HG03097 (cell line): Measurements from ENCODE around the gene BRINP3.
"Not testable (repeated sequence)": the region's sequence is repeated elsewhere in the genome, so short reads cannot be mapped to it uniquely, and the experiment has no call there.

Experiments
- ATAC-seq: cut with Tn5 transposase; IDR thresholded peaks from one replicate; pipeline ENCODE4 v1.9.1; 2021; ENCODE audit not compliant: unreplicated experiment, low FRiP score

The BRINP3 gene

DNA sequence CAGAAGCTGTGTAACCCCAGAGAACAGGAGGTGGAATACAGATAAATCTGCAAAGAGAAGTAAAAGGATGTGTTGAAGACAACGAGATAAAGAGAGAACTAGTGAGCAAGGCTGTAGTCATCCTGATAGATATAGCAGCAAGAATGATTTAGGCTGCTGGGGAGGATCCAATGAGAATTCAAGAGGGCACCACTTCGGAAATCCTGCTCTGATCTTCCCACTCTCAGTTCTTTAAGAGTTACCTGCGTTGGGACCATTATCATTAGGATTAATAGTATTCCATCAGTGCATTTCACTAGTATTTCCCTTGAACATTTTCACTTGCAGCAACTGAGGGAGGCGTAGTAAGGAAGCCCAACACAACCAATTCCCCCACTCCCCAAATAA lies at the start of gene BRINP3:
Gene BRINP3 (minus strand): TSS at position 103 of the 387 bp plus-strand sequence.
- no peak for ATAC-seq

DNA sequence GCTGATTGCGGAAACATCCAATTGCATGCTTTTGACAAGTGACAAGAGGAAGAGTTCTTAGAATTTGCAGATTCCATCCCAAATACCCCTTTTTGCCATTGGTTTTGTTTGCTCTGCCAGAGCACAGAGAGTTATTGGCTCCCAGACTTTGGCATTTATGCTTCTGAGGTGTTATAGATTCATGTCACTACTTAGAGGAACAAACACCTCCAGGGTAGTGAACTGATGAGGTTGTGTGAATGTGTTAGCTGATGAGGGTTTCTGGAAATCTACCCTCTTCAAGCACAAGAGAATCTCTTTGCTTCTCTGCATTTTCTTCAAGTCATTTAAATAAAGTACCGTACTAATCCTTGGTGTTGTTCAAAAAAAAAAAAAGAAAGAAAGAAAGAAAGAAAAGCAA lies 33.9 kb upstream of the BRINP3 start:
- ATAC-seq = no peak

- ATAC-seq = no peak
Measured at GRCh38 chr1:190507357-190507756, 29.7 kb upstream of the BRINP3 start.

GRCh38 chr1:190504539-190504938 lies 26.9 kb upstream of the BRINP3 start:
- ATAC-seq = not testable (repeated sequence)

GRCh38 chr1:190497565-190497964 lies 19.9 kb upstream of the BRINP3 start:
- ATAC-seq = no peak

GRCh38 chr1:190494451-190494850 lies 16.8 kb upstream of the BRINP3 start:
- no peak for ATAC-seq

DNA sequence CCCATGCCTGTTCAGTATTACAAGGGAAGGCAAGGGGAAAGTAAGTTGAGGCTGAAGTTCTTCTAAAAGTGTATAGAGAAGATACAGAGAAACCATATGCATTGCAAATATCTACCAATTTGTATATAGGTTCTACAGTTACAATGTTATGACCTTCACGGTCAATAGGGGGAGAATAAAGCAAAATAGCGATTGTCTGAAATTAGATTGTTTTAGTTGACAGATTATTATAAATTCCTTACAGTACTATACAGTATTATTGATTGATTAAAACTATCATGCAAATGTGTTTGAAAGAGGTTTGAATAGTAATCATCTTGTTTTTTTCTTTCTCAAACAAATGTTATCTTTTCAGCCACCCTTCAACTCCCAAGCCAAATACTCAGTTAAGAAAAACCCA lies 13.7 kb upstream of the BRINP3 start:
- no peak for ATAC-seq

DNA sequence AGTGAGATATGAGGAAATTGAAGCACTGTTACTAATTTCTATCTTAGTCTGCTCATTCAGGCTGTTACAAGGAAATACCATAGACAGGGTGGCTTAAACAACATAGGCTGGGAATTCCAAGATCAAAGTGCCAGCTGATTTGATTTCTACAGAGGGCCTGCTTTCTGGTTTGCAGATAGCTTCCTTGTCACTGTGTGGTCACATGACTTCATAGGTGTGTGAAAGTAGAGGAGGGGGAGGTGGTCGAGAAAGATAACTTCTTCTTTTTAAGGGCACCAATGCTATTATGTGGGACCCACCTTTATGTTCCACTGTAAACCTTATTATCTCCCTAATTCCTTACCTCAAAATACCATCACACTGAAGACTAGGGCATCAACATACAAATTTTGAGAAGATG lies 6.4 kb upstream of the BRINP3 start:
- no peak for ATAC-seq

DNA sequence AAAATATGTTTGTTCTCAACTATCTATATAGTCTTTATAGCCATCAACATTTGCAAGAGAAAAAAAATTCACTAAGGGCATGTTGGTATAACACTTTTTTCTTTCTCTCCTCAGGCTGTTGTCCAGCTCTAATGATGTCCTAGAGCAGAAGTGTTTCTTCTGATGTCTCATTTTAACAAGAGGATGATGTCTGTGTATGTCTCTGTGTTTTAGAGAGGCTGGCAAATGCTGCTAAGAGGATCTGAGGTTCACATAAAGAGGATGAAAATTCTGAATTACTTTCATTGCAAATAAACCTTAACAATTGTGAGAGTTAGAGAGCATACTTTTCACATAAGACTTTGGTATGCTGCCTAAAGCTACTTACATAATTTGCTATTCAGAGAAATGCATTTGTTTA lies 2.6 kb upstream of the BRINP3 start:
- no peak for ATAC-seq

DNA sequence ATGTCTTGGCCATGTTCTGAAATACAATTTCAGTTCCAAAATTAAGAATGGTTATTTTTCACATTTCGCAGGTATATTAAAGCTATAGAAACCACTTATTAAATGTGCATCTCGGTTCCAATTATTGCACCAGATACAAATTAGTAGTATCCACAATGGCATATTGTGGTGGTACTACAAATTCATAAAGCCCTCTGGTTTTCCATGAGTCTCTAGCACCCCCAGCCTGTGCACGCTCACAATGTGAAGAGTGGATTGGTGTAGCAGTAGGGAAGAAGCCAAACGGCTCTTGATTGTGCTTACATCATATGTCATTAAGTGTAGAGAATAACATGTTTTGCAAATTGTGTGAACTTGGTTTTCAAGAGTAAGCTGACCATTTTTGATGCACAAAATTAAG lies 1.9 kb upstream of the BRINP3 start:
- no peak for ATAC-seq

DNA sequence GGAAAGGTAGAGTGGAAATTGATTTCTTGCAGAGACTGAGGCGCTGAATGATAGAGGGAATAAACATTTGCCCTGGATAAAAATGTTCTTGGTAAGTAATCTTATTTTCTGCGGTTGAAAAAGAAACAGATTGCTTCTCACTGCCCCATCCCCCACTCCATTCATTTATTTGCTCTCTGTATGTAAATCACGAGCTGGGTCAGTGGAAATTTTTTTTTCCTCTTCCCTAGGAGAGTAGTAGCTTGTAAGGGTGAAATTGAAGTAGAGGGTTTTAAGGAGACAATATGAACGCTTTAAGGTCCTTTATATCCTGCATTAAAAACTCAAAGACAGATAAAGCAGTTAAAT lies 1.4 kb upstream of the BRINP3 start:
- no peak for ATAC-seq

- no peak for ATAC-seq
Measured at GRCh38 chr1:190478149-190479049, 735 bp upstream of the BRINP3 start.

DNA sequence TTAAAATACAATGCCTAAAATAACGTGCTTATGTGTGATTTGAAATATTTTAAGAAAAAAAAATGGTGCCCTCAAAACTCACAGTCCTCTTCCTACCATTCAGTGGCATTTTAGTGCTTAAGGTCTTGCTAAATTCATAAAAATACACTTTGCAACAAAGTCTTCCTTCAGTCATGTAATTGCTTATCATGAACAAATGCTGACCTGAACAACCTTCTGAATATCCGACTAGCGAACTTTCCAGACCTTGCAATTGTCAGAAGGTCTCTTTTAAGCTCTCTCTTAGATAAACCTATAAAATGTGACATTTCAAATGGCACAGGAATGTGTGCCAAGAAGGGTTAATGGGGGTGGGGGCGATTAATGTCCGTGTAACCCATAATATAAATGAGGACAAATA lies 858 bp downstream of the BRINP3 start:
- ATAC-seq = no peak

GRCh38 chr1:190476321-190476720 lies 1.3 kb downstream of the BRINP3 start:
- no peak for ATAC-seq

DNA sequence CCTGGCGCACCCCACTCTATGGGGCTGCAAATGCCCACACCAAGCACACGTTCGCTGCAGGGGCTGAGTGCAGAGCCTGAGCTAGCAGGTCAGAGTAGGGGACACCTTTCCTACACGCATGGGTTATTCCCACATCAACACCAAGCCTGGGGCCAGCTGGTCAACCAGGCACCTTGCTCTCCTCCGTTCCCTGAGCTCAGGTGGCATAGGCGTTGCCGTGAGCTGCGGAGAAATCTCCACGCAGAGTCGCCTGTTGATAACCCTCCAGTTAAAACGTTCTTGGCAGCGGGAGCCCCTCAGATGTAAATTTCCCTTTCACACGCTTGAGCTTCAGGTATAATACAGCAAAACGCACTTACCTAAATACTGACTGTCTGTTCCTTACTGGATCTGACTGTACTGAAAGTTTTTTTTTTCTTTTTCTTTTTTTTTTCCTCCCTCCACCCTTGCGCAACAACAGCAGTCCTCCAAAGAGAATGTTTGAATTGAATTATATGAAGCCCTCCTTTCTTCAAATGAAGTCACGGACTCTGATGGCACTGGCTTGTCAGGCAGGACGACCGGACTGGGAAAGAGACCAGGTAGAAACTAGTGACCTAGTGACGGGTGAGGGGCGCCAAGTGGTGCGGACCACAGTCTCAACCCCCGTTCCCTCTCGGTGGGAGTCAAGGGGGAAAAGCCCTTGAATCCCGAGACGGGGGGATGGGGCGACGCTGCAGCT lies 2.1 kb downstream of the BRINP3 start:
- no peak for ATAC-seq

DNA sequence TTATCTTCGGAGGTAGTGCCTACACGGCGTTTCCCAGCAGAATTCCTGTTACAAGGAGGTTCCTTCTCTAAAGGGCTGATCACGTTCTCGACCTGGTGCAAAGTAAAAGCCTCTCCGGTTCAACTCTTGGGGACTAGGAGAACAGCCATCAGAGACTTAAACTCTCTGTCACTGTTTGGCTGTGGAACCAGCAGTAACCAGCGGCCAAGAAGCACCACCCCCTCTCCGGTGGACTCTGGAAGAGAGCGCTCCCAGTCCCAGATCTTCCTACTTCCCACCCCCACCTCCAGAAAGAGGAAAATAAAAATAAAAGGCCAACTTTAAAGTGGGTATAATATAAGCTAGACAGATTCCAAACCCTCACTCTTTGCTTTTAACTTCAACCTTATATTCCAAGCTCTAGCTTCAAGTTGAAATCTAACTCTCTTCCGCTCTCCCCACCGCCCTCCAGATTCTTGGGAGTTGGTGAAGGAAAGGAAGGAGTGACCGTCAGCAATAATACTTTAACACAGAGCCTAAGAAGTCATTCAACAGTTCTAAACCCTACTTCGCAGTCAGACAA lies 2.9 kb downstream of the BRINP3 start:
- ATAC-seq = no peak

GRCh38 chr1:190474010-190474409 lies 3.7 kb downstream of the BRINP3 start:
- no peak for ATAC-seq

- ATAC-seq = no peak
Measured at GRCh38 chr1:190472494-190472893, 5.2 kb downstream of the BRINP3 start.

DNA sequence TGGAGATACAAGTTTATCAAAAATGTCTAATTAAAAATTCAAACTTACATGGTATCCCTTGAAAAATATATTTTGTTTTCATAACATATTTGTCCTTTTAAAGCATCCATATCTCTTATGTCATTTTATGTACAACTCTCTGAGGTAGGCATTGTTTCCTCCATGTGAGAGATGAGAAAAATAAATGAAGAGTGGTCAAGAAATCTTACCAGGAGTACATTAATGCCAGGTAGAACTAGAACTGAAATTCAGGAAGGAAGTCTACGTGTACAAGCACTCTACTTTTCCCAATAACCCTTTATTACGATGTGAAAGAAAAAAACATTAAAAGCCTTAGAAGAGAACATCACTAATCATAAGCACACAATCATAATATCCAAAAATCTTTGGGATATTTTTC lies 5.6 kb downstream of the BRINP3 start:
- ATAC-seq = no peak

DNA sequence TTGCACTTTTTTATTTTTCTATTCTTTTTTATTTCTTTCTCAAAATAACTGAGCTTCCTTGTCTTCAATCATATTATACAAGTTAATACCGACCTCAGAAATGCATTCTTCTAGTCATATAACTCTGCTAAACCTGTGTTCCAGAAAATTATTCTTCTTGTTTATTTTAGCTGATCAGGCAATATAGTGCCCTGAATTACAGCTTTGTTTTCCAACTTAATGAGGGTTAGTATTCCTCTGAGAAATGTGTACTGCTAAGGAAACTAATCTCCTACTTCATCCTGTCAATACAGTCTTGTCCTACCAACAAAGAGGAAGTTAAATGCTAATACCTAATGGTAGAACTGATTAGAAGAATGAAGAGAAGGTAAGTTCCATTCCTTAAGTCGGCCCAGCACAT lies 13.0 kb downstream of the BRINP3 start:
- no peak for ATAC-seq

DNA sequence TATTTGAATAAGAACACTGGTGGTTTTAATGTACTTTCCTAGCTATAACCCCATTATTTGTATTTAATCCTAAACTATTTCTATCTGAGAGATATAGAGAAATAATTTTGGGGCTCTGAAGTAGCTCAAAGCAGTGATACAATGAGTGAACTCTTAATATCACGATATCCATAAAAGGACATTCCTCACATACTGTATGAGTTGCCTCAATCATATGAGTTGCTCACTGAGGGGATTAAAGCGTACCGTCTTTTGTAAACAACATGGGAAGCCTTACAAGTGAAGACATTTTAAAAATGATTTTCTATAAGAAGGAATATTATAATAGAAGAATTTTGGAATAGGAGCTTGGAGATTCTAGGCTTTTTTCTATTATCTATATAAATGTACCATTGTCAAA lies 21.5 kb downstream of the BRINP3 start:
- no peak for ATAC-seq

GRCh38 chr1:190455631-190456030 lies 22.0 kb downstream of the BRINP3 start:
- ATAC-seq = no peak
